Stimulated activated CD4-positive, alpha-beta T cell treated with anti-CD3 and anti-CD28 coated beads, Interleukin-2, amount 100 ng/mL, for 24 hours (primary cell): ENCODE data around the gene IFT74.
"Not testable (repeated sequence)": the region's sequence is repeated elsewhere in the genome, so short reads cannot be mapped to it uniquely, and the experiment has no call there.

ENCODE experiments used
- DNase-seq, 2 donors: peaks; one replicate each; pipeline ENCODE4 v3.0.0-alpha.2; 2020

Gene IFT74

GRCh38 chr9:27085456-27085855, 129.2 kb downstream of the IFT74 start:
- DNase-seq, result no peak

GRCh38 chr9:27086818-27087680, 130.8 kb downstream of the IFT74 start:
- DNase-seq, result no peak

GRCh38 chr9:27088981-27089380, 132.8 kb downstream of the IFT74 start:
- DNase-seq, result no peak

GRCh38 chr9:27089706-27090105, 133.5 kb downstream of the IFT74 start:
- no peak for DNase-seq

GRCh38 chr9:27090231-27090630, 134.0 kb downstream of the IFT74 start:
- no peak for DNase-seq

- DNase-seq, result no peak
These were observed 134.5 kb downstream of the IFT74 start for GRCh38 chr9:27090711-27091110.

- not testable (repeated sequence) for DNase-seq
These were observed 136.3 kb downstream of the IFT74 start for GRCh38 chr9:27092496-27092895.

GRCh38 chr9:27093384-27094067, 137.3 kb downstream of the IFT74 start:
- DNase-seq, result not testable (repeated sequence)

- DNase-seq, result no peak
These were observed 138.6 kb downstream of the IFT74 start for GRCh38 chr9:27094640-27095298.

GRCh38 chr9:27107241-27107640, 151.0 kb downstream of the IFT74 start:
- DNase-seq, result no peak

- no peak for DNase-seq
These were observed 152.8 kb downstream of the IFT74 start, which contains the start of gene TEK for GRCh38 chr9:27108981-27109541. TEK (plus strand) TSS chr9:27109225; CDS start chr9:27109591, 366 bp downstream.

- DNase-seq, result no peak
These were observed 153.4 kb downstream of the IFT74 start for GRCh38 chr9:27109621-27110020.

GRCh38 chr9:27110181-27110580, 154.0 kb downstream of the IFT74 start:
- DNase-seq, result no peak

GRCh38 chr9:27112235-27112634, 156.0 kb downstream of the IFT74 start:
- no peak for DNase-seq
